ENCODE measurements around the gene OR1J4.

DNA sequence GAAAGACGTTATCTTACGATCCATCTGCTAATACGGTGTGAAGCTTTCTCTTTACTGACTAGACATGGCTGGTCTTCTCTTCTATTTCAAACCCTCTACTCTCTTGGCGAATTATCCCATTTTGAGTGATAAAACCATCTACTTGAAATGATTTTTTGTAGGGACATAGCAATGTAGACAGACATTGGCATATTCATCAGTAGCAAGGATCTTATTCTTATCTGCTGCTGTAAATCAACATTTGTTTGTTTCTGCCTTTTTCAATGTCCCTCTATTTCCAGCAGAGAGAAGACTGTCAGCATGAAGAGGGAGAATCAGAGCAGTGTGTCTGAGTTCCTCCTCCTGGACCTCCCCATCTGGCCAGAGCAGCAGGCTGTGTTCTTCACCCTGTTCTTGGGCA lies at the start of gene OR1J4:
- TF ChIP-seq CTCF (IDR thresholded peaks at IDR 0.05) (no peak), MXI1 (IDR thresholded peaks at IDR 0.05; ENCODE audit: low read depth, low read length) (no peak)
- TF ChIP-seq, protein P1, sequence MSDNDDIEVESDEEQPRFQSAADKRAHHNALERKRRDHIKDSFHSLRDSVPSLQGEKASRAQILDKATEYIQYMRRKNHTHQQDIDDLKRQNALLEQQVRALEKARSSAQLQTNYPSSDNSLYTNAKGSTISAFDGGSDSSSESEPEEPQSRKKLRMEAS (IDR thresholded peaks at IDR 0.05; ENCODE audit: low read depth), result no peak

Measured in SK-N-SH (cell line).